Head of caudate nucleus (tissue), 42 donors: ENCODE data around the gene ERC1.
"Not testable (repeated sequence)": the region's sequence is repeated elsewhere in the genome, so short reads cannot be mapped to it uniquely, and the experiment has no call there.

Experiments used
- DNase-seq, 42 donors: peaks; one replicate each; pipeline versions ENCODE4 v3.0.0 to v3.0.0-alpha.2; 2020 to 2021; ENCODE audit warnings: mixed read lengths in 7 of 42
- intact Hi-C: fragments of 100-400 bp; cut with DNase I; formaldehyde crosslinking; loops from one replicate; pipeline ENCODE4 v1.15.0; 2022

Gene ERC1

GRCh38 chr12:1056390-1056789 is 65.4 kb downstream of the ERC1 start:
- intact Hi-C loops = no loop called here
- no peak for DNase-seq

GRCh38 chr12:1058423-1058822 is 67.4 kb downstream of the ERC1 start:
- DNase-seq = no peak
- intact Hi-C loops = no loop called here

- no peak for DNase-seq
- intact Hi-C loops = no loop called here
Observed at GRCh38 chr12:1059162-1059561, 68.1 kb downstream of the ERC1 start.

- DNase-seq = no peak
- intact Hi-C loops = no loop called here
Observed at GRCh38 chr12:1063852-1064251, 72.8 kb downstream of the ERC1 start.

GRCh38 chr12:1064317-1064716 is 73.3 kb downstream of the ERC1 start:
- intact Hi-C loops = no loop called here
- no peak for DNase-seq

- intact Hi-C loops = no loop called here
- DNase-seq = no peak
Observed at GRCh38 chr12:1065629-1066028, 74.6 kb downstream of the ERC1 start.

- no peak for DNase-seq
- intact Hi-C loops = no loop called here
Observed at GRCh38 chr12:1069846-1070245, 78.8 kb downstream of the ERC1 start.

GRCh38 chr12:1071182-1071581 is 80.2 kb downstream of the ERC1 start:
- no peak for DNase-seq
- intact Hi-C loops = no loop called here

- intact Hi-C loops = no loop called here
- no peak for DNase-seq
Observed at GRCh38 chr12:1073652-1074051, 82.6 kb downstream of the ERC1 start.

GRCh38 chr12:1077036-1077803 is 86.2 kb downstream of the ERC1 start:
- DNase-seq = no peak
- intact Hi-C loops = no loop called here

GRCh38 chr12:1078002-1078401 is 87.0 kb downstream of the ERC1 start:
- no peak for DNase-seq
- intact Hi-C loops = no loop called here

- intact Hi-C loops = no loop called here
- DNase-seq = no peak
Observed at GRCh38 chr12:1080520-1081223, 89.6 kb downstream of the ERC1 start.

GRCh38 chr12:1083151-1083888 is 92.3 kb downstream of the ERC1 start:
- intact Hi-C loops = no loop called here
- DNase-seq = peak in 35 of 42 donors; percentile 7 to 77 (median 42)

GRCh38 chr12:1083889-1084262 is 92.9 kb downstream of the ERC1 start:
- peak in 9 of 42 donors; percentile 20 to 68 (median 36) for DNase-seq
- intact Hi-C loops = no loop called here

GRCh38 chr12:1091350-1091749 is 100.3 kb downstream of the ERC1 start:
- intact Hi-C loops = loop anchor here (10.0 kb wide), 1 partner anchor 97 kb away; the partner anchor contains the start of gene ERC1
- DNase-seq = no peak

- DNase-seq = peak in 10 of 42 donors; percentile 7 to 71 (median 38)
- intact Hi-C loops = loop anchor here (10.0 kb wide), 1 partner anchor 98 kb away; the partner anchor contains the start of gene ERC1
Observed at GRCh38 chr12:1093166-1093751, 102.2 kb downstream of the ERC1 start.

- no peak for DNase-seq
Observed at GRCh38 chr12:1094714-1095113, 103.7 kb downstream of the ERC1 start.

GRCh38 chr12:1099158-1099557 is 108.1 kb downstream of the ERC1 start:
- no peak for DNase-seq
- intact Hi-C loops = loop anchor here (10.0 kb wide), 1 partner anchor 104 kb away; the partner anchor contains the start of gene ERC1

More at GRCh38 chr12:1094714-1095113, 103.7 kb downstream of the ERC1 start:
- intact Hi-C loops = loop anchor here (10.0 kb wide), 1 partner anchor 100 kb away; the partner anchor contains the start of gene ERC1

- intact Hi-C loops = loop anchor here (10.0 kb wide), 1 partner anchor 105 kb away; the partner anchor contains the start of gene ERC1
- DNase-seq = not testable (repeated sequence)
Observed at GRCh38 chr12:1099618-1100017, 108.6 kb downstream of the ERC1 start.
